T-helper 17 cell (primary cell): Measurements from ENCODE around the gene PEMT. TPM values are rescaled to one million over a fixed set of nuclear protein-coding genes. Genes with fewer than 3 reads are reported as not detected.

Experiments
- ATAC-seq: fragments of 150-1000 bp; cut with Tn5 transposase; 2 replicates; pipeline ENCODE4 v1.10.0; 2021; ENCODE audit warnings: mild to moderate bottlenecking, moderate library complexity
- DNase-seq, 3 donors: peaks; one replicate each; pipeline versions ENCODE4 v3.0.0 to v3.0.0-alpha.2; 2020 to 2021
- H3K9me3 ChIP-seq: one replicate; pipeline ENCODE4 v1.7.0; 2013; ENCODE audit warnings: low read length, mild to moderate bottlenecking; ENCODE audit not compliant: control insufficient read depth, poor library complexity, severe bottlenecking
- H3K27ac Mint-ChIP-seq: one replicate; pipeline ENCODE4 v1.8.0; 2022; ENCODE audit warnings: mild to moderate bottlenecking, moderate library complexity, mixed read lengths
- H3K27me3 Mint-ChIP-seq: one replicate; pipeline ENCODE4 v1.8.0; 2022; ENCODE audit warnings: mixed read lengths
- H3K36me3 Mint-ChIP-seq: one replicate; pipeline ENCODE4 v1.8.0; 2022; ENCODE audit warnings: low read depth, mixed read lengths
- H3K4me1 Mint-ChIP-seq: one replicate; pipeline ENCODE4 v1.8.0; 2022; ENCODE audit warnings: mild to moderate bottlenecking, mixed read lengths
- H3K4me3 Mint-ChIP-seq: one replicate; pipeline ENCODE4 v1.8.0; 2022; ENCODE audit warnings: mild to moderate bottlenecking, moderate library complexity, mixed read lengths
- total RNA-seq, 4 donors: library from RNA in 2 of 4; stranded (reverse) in 2 of 4; gene quantifications; one replicate each; pipeline ENCODE4 v1.2.3 and lab custom pipeline; 2022 to 2026

Gene PEMT
- total RNA-seq, 2 donors from 2014 or later = 13.8 to 14.8 TPM

GRCh38 chr17:17505610-17506171 lies 85.8 kb downstream of the PEMT start:
- Mint-ChIP-seq H3K36me3 (no peaks in the 10 kb centered on the region), H3K27ac (no peak overlapping the region), H3K27me3 (peaks cover 8% of the 10 kb centered on the region), H3K4me1 (peaks cover 2% of the 10 kb centered on the region), H3K4me3 (no peak overlapping the region)
- H3K9me3 ChIP-seq = no peaks in the 10 kb centered on the region
- DNase-seq (no peak), ATAC-seq (no peak)

GRCh38 chr17:17505151-17505550 lies 86.4 kb downstream of the PEMT start:
- Mint-ChIP-seq H3K4me3 (no peak overlapping the region), H3K4me1 (peaks cover 2% of the 10 kb centered on the region), H3K27me3 (peaks cover 8% of the 10 kb centered on the region), H3K27ac (no peak overlapping the region), H3K36me3 (no peaks in the 10 kb centered on the region)
- no peaks in the 10 kb centered on the region for H3K9me3 ChIP-seq
- DNase-seq (no peak), ATAC-seq (no peak)

- peaks cover 8% of the 10 kb centered on the region for H3K27me3 Mint-ChIP-seq
- no peak for DNase-seq
- H3K4me1 Mint-ChIP-seq = peaks cover 2% of the 10 kb centered on the region
- no peak overlapping the region for H3K4me3 Mint-ChIP-seq
- no peak overlapping the region for H3K27ac Mint-ChIP-seq
- no peaks in the 10 kb centered on the region for H3K36me3 Mint-ChIP-seq
- no peaks in the 10 kb centered on the region for H3K9me3 ChIP-seq
- ATAC-seq = no peak
Observed at GRCh38 chr17:17504341-17505140, 87.0 kb downstream of the PEMT start.

- Mint-ChIP-seq H3K27ac (no peak overlapping the region), H3K4me3 (no peak overlapping the region), H3K36me3 (no peaks in the 10 kb centered on the region), H3K4me1 (peaks cover 2% of the 10 kb centered on the region), H3K27me3 (peaks cover 8% of the 10 kb centered on the region)
- ATAC-seq (no peak), DNase-seq (no peak)
- no peaks in the 10 kb centered on the region for H3K9me3 ChIP-seq
Observed at GRCh38 chr17:17503566-17504130, 87.9 kb downstream of the PEMT start.

GRCh38 chr17:17502741-17503565 lies 88.6 kb downstream of the PEMT start:
- no peak overlapping the region for H3K27ac Mint-ChIP-seq
- H3K4me3 Mint-ChIP-seq = no peak overlapping the region
- H3K9me3 ChIP-seq = no peaks in the 10 kb centered on the region
- peaks cover 2% of the 10 kb centered on the region for H3K4me1 Mint-ChIP-seq
- ATAC-seq (no peak), DNase-seq (no peak)
- H3K27me3 Mint-ChIP-seq = peaks cover 8% of the 10 kb centered on the region
- no peaks in the 10 kb centered on the region for H3K36me3 Mint-ChIP-seq

GRCh38 chr17:17500999-17501605 lies 90.4 kb downstream of the PEMT start:
- peak overlapping the region; percentile 27 for H3K27ac Mint-ChIP-seq
- ATAC-seq = no peak

GRCh38 chr17:17499402-17500145 lies 91.9 kb downstream of the PEMT start:
- Mint-ChIP-seq H3K27me3 (peaks cover 15% of the 10 kb centered on the region), H3K4me1 (peaks cover 6% of the 10 kb centered on the region), H3K4me3 (no peak overlapping the region), H3K36me3 (no peaks in the 10 kb centered on the region), H3K27ac (no peak overlapping the region)
- no peak for ATAC-seq
- no peak for DNase-seq
- H3K9me3 ChIP-seq = no peaks in the 10 kb centered on the region

More at GRCh38 chr17:17500999-17501605, 90.4 kb downstream of the PEMT start:
- DNase-seq = no peak
- no peaks in the 10 kb centered on the region for H3K9me3 ChIP-seq
- Mint-ChIP-seq H3K36me3 (no peaks in the 10 kb centered on the region), H3K4me3 (no peak overlapping the region), H3K4me1 (peaks cover 2% of the 10 kb centered on the region), H3K27me3 (peaks cover 8% of the 10 kb centered on the region)

GRCh38 chr17:17498606-17499301 lies 92.8 kb downstream of the PEMT start:
- no peaks in the 10 kb centered on the region for H3K36me3 Mint-ChIP-seq
- no peak overlapping the region for H3K4me3 Mint-ChIP-seq
- H3K27me3 Mint-ChIP-seq = peaks cover 15% of the 10 kb centered on the region
- peaks cover 6% of the 10 kb centered on the region for H3K4me1 Mint-ChIP-seq
- DNase-seq (no peak), ATAC-seq (no peak)
- H3K9me3 ChIP-seq = no peaks in the 10 kb centered on the region
- no peak overlapping the region for H3K27ac Mint-ChIP-seq

- DNase-seq (no peak), ATAC-seq (no peak)
- H3K4me3 Mint-ChIP-seq = peak overlapping the region; percentile 21
- no peaks in the 10 kb centered on the region for H3K9me3 ChIP-seq
- peaks cover 13% of the 10 kb centered on the region for H3K27me3 Mint-ChIP-seq
- no peak overlapping the region for H3K27ac Mint-ChIP-seq
- H3K36me3 Mint-ChIP-seq = no peaks in the 10 kb centered on the region
- peaks cover 3% of the 10 kb centered on the region for H3K4me1 Mint-ChIP-seq
Observed at GRCh38 chr17:17497845-17498520, 93.5 kb downstream of the PEMT start.

GRCh38 chr17:17497065-17497844 lies 94.3 kb downstream of the PEMT start:
- Mint-ChIP-seq H3K4me1 (peaks cover 3% of the 10 kb centered on the region), H3K4me3 (peak overlapping the region; percentile 45), H3K27me3 (peaks cover 10% of the 10 kb centered on the region), H3K27ac (no peak overlapping the region), H3K36me3 (no peaks in the 10 kb centered on the region)
- no peak for DNase-seq
- H3K9me3 ChIP-seq = no peaks in the 10 kb centered on the region
- ATAC-seq = no peak
